H1 (cell line): ENCODE data around the gene TRMT44. TPM values are rescaled to one million over a fixed set of nuclear protein-coding genes. Genes with fewer than 3 reads are reported as not detected.
A peak's percentile ranks its signal among the peaks of the same experiment; 100 is the strongest.

Experiments
- CTCF ChIA-PET: fragments of 300-600 bp; sonication (Branson Sonifier 250); formaldehyde crosslinking; loops from one replicate; lab custom pipeline; 2021; ENCODE audit not compliant: partially characterized antibody; lab: Charles Lee
- POLR2A ChIA-PET: fragments of 300-600 bp; sonication (Branson Sonifier 250); formaldehyde crosslinking; loops from one replicate; lab custom pipeline; 2021; ENCODE audit warnings: inconsistent platforms; ENCODE audit not compliant: partially characterized antibody; lab: Charles Lee
- DNase-seq, 2 experiments: peaks; one replicate each; pipeline versions ENCODE4 v3.0.0 to v3.0.0-alpha.2; 2010 to 2022; ENCODE audit warnings: low spot score in 2 of 2, low read depth in 1 of 2, mixed read lengths in 1 of 2
- FAIRE-seq: peaks from 2 replicates; lab custom pipeline; 2011; peaks lifted over from hg19 to GRCh38; lab: Jason Lieb, UNC
- H2AFZ ChIP-seq: 2 replicates; pipeline ENCODE4 v1.8.1; 2012; ENCODE audit warnings: low read length, inconsistent platforms
- H2AK5ac ChIP-seq: 2 replicates; pipeline ENCODE4 v1.6.1; 2013; ENCODE audit warnings: low read depth, low read length
- H2BK120ac ChIP-seq: replicated peaks from 2 replicates; pipeline ENCODE3; 2013; ENCODE audit warnings: low read depth, low read length, inconsistent platforms
- H2BK12ac ChIP-seq: 2 replicates; pipeline ENCODE4 v1.6.1; 2013; ENCODE audit warnings: low read depth, low read length
- H2BK15ac ChIP-seq: 2 replicates; pipeline ENCODE4 v1.6.1; 2013; ENCODE audit warnings: low read length
- H2BK20ac ChIP-seq: 2 replicates; pipeline ENCODE4 v1.6.1; 2013; ENCODE audit warnings: low read length
- H2BK5ac ChIP-seq: 2 replicates; pipeline ENCODE4 v1.6.1; 2013; ENCODE audit warnings: low read depth, low read length
- H3K14ac ChIP-seq: 2 replicates; pipeline ENCODE4 v1.6.1; 2013; ENCODE audit warnings: inconsistent platforms; ENCODE audit not compliant: insufficient read length
- H3K18ac ChIP-seq: 2 replicates; pipeline ENCODE4 v1.6.1; 2013; ENCODE audit warnings: low read length; ENCODE audit errors: extremely low read depth
- H3K23ac ChIP-seq: 2 replicates; pipeline ENCODE4 v1.6.1; 2013; ENCODE audit warnings: inconsistent platforms; ENCODE audit not compliant: insufficient read length
- H3K23me2 ChIP-seq: 2 replicates; pipeline ENCODE4 v1.6.1; 2013; ENCODE audit warnings: low read depth, low read length
- H3K27ac ChIP-seq: 2 replicates; pipeline ENCODE4 v1.6.1; 2011; ENCODE audit warnings: low read depth, low read length, inconsistent platforms
- H3K27me3 ChIP-seq, 4 experiments: replicated peaks in 1 of 4; 1 replicate in 1 of 4; 2 replicates in 3 of 4; pipeline versions ENCODE4 v1.6.1 to v1.8.1; 2011 to 2013; ENCODE audit warnings: low read length in 3 of 4, mild to moderate bottlenecking in 3 of 4, inconsistent platforms in 2 of 4, mixed read lengths in 2 of 4, moderate library complexity in 1 of 4; ENCODE audit not compliant: control insufficient read depth in 3 of 4, insufficient read depth in 3 of 4; ENCODE audit errors: extremely low read depth in 1 of 4
- H3K36me3 ChIP-seq, 4 experiments: 2 replicates each; pipeline versions ENCODE4 v1.6.1 to v1.8.1; 2011 to 2013; ENCODE audit warnings: mild to moderate bottlenecking in 4 of 4, low read length in 3 of 4, moderate library complexity in 2 of 4, control low read depth in 1 of 4, inconsistent platforms in 1 of 4; ENCODE audit not compliant: insufficient read depth in 4 of 4, control insufficient read depth in 2 of 4
- H3K4ac ChIP-seq: replicated peaks from 2 replicates; pipeline ENCODE3; 2013; ENCODE audit warnings: low read length, low read depth, mixed read lengths, inconsistent platforms; ENCODE audit not compliant: insufficient read length
- H3K4me1 ChIP-seq, 4 experiments: replicated peaks in 1 of 4; 1 replicate in 1 of 4; 2 replicates in 3 of 4; pipeline versions ENCODE4 v1.6.1 to v1.8.1; 2011 to 2013; ENCODE audit warnings: low read length in 3 of 4, inconsistent platforms in 2 of 4, mixed read lengths in 1 of 4; ENCODE audit not compliant: insufficient read depth in 4 of 4, control insufficient read depth in 3 of 4
- H3K4me2 ChIP-seq, 2 experiments: 2 replicates each; pipeline versions ENCODE4 v1.6.1 to v1.8.1; 2011 to 2013; ENCODE audit warnings: low read depth in 2 of 2, low read length in 2 of 2, control low read depth in 1 of 2, inconsistent platforms in 1 of 2, mild to moderate bottlenecking in 1 of 2; ENCODE audit not compliant: insufficient read depth in 1 of 2
- H3K4me3 ChIP-seq, 4 experiments: fragments of 200-600, 300-600 bp in 1 of 4; sonication (generic), shearing (Covaris generic), sonication (Bioruptor Twin) in 1 of 4; 2 replicates each; pipeline versions ENCODE4 v1.5.1 to v1.8.1; 2011 to 2016; ENCODE audit warnings: low read length in 4 of 4, low read depth in 3 of 4, control low read depth in 2 of 4, inconsistent platforms in 2 of 4, mild to moderate bottlenecking in 2 of 4, mixed read lengths in 1 of 4, moderate library complexity in 1 of 4; ENCODE audit not compliant: insufficient read depth in 2 of 4; ENCODE audit errors: extremely low read depth in 1 of 4
- H3K56ac ChIP-seq: replicated peaks from 2 replicates; pipeline ENCODE3; 2013; ENCODE audit warnings: low read depth, mild to moderate bottlenecking, mixed read lengths, low read length, inconsistent platforms; ENCODE audit not compliant: insufficient read length
- H3K79me1 ChIP-seq: 2 replicates; pipeline ENCODE4 v1.6.1; 2013; ENCODE audit warnings: low read depth, low read length, control low read depth
- H3K79me2 ChIP-seq, 2 experiments: 2 replicates each; pipeline versions ENCODE4 v1.6.1 to v1.8.1; 2012 to 2013; ENCODE audit warnings: low read length in 2 of 2, mild to moderate bottlenecking in 2 of 2, inconsistent platforms in 1 of 2; ENCODE audit not compliant: insufficient read depth in 2 of 2, control insufficient read depth in 1 of 2
- H3K9ac ChIP-seq, 4 experiments: replicated peaks in 1 of 4; 1 replicate in 1 of 4; 2 replicates in 3 of 4; pipeline versions ENCODE4 v1.6.1 to v1.8.1; 2011 to 2013; ENCODE audit warnings: low read depth in 3 of 4, low read length in 3 of 4, control low read depth in 2 of 4, mild to moderate bottlenecking in 2 of 4, moderate library complexity in 2 of 4, inconsistent platforms in 1 of 4; ENCODE audit errors: extremely low read depth in 1 of 4
- H3K9me3 ChIP-seq, 2 experiments: 2 replicates each; pipeline versions ENCODE4 v1.6.1 to v1.8.1; 2012 to 2013; ENCODE audit warnings: mild to moderate bottlenecking in 2 of 2, moderate library complexity in 2 of 2, control low read depth in 1 of 2, inconsistent platforms in 1 of 2, low read depth in 1 of 2, low read length in 1 of 2, mixed read lengths in 1 of 2; ENCODE audit not compliant: insufficient read depth in 2 of 2
- H4K20me1 ChIP-seq, 2 experiments: replicated peaks in 1 of 2; 2 replicates each; pipeline versions ENCODE3 to v1.8.1; 2011 to 2013; ENCODE audit warnings: inconsistent platforms in 2 of 2, low read length in 2 of 2, mild to moderate bottlenecking in 1 of 2; ENCODE audit not compliant: insufficient read depth in 2 of 2, control insufficient read depth in 1 of 2
- H4K5ac ChIP-seq: 2 replicates; pipeline ENCODE4 v1.6.1; 2013; ENCODE audit warnings: low read length, low read depth, mixed read lengths, inconsistent platforms; ENCODE audit not compliant: insufficient read length
- H4K8ac ChIP-seq: 2 replicates; pipeline ENCODE4 v1.8.0; 2013; ENCODE audit warnings: mild to moderate bottlenecking, moderate library complexity, low read length, inconsistent platforms; ENCODE audit not compliant: insufficient read depth; ENCODE audit errors: extremely low read depth
- H4K91ac ChIP-seq: replicated peaks from 2 replicates; pipeline ENCODE3; 2013; ENCODE audit warnings: low read length, mixed read lengths, inconsistent platforms; ENCODE audit not compliant: insufficient read length
- RAD21 ChIP-seq, 2 experiments: IDR thresholded peaks in 1 of 2; conservative IDR thresholded peaks in 1 of 2; 2 replicates each; pipeline ENCODE4 v1.6.1; 2011; ENCODE audit warnings: low read depth in 2 of 2, low read length in 2 of 2, improper control_type of control experiment in 1 of 2, inconsistent platforms in 1 of 2, mild to moderate bottlenecking in 1 of 2, moderate library complexity in 1 of 2
- SP1 ChIP-seq: IDR thresholded peaks from 2 replicates; pipeline ENCODE4 v1.6.1; 2011; ENCODE audit warnings: low read depth, low read length
- SUZ12 ChIP-seq: fragments of 200-600 bp; sonication (generic); IDR thresholded peaks from 2 replicates; pipeline ENCODE4 v1.6.1; 2012; ENCODE audit warnings: mild to moderate bottlenecking, inconsistent platforms, low read length, moderate library complexity, mixed read lengths
- WGBS, 2 experiments: shearing (Covaris generic) in 1 of 2; methylation state at CpG; one replicate each; pipeline versions ENCODE4 v1.1.6 to v1.1.7; 2013 to 2015; ENCODE audit warnings: low lambda C conversion rate in 2 of 2, mixed read lengths in 2 of 2, inconsistent platforms in 1 of 2, low coverage in 1 of 2, missing lambda C conversion rate in 1 of 2; ENCODE audit not compliant: insufficient replicate concordance in 2 of 2, insufficient coverage in 1 of 2, insufficient read length in 1 of 2; ENCODE audit errors: extremely low coverage in 1 of 2, missing lambda C conversion rate in 1 of 2; 5-methylcytosine and 5-hydroxymethylcytosine counted together
- polyA plus RNA-seq, 7 experiments: library from polyadenylated mRNA; depleted of rRNA in 3 of 7; stranded (reverse) in 5 of 7; unstranded in 2 of 7; fragments of >200 nt in 5 of 7; fragments of 200-250 nt in 2 of 7; gene quantifications; 1 replicate in 5 of 7; 2 replicates in 1 of 7; 4 replicates in 1 of 7; pipeline versions ENCODE4 v1.2.1 to v1.2.3, GENCODE V29; 2011 to 2013; ENCODE audit warnings: missing spikeins in 2 of 7, mixed read lengths in 2 of 7
- total RNA-seq: library from RNA; stranded (reverse); fragmentation: NEBNext Ultra II Directional; extraction: Animal tissue kit (Norgen Biotek cat#: 25700); gene quantifications from 2 replicates; pipeline ENCODE4 v1.2.1, GENCODE V29; 2021
- TF ChIP-seq, protein P1 (sequence below), 3 experiments: IDR thresholded peaks; 1 replicate in 2 of 3; 2 replicates in 1 of 3; pipeline versions ENCODE4 v1.5.1 to v1.6.1; 2011; ENCODE audit warnings: low read length in 3 of 3, mild to moderate bottlenecking in 3 of 3, inconsistent platforms in 2 of 3, low read depth in 1 of 3, moderate library complexity in 1 of 3; ENCODE audit not compliant: insufficient read depth in 1 of 3; ENCODE audit errors: control extremely low read depth in 1 of 3

The TRMT44 gene
- total and polyA plus RNA-seq, 2 of the 8 experiments (the other 6 are each of a cell fraction or from before 2014, with no cell fraction given) = 8.6 to 23.9 TPM

DNA sequence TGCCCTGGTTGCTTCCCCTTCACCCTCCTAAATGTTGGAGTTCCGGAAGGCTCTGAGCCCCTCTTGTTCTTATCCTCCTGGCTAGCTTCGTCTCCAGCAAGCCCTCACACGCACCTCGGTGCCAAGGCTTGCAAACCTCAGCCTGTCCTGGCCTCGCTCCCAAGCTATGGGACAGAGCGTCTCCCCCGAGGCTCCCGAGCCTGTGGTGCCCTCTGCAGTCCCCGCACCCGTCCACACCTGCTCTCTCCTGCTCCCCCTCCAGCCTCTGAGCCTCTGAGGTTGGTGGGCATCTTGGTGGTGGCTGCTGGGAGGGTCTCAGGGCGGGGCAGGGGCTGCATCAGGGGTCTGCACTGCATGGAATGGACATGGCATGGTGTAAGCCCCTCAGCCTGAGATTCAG lies 63.2 kb downstream of the TRMT44 start:
- CTCF ChIA-PET = interaction anchor here (0.6 to 2.7 kb wide), 16 partner anchors 8 to 701 kb away, joined by 3 to 13 read pairs (median 3); no protein-coding TSS in a partner anchor

More for the DNA sequence above, 63.2 kb downstream of the TRMT44 start:
- Histone ChIP-seq H3K56ac (no peak overlapping the region), H2BK5ac (no peak overlapping the region), H3K27ac (no peak overlapping the region), H3K79me1 (no peaks in the 10 kb centered on the region), H3K27me3 (no peaks in the 10 kb centered on the region; a peak in 1 of 7 replicates), H3K4me3 (no peak overlapping the region), H3K36me3 (no peaks in the 10 kb centered on the region), H2BK20ac (no peak overlapping the region), H3K9me3 (peaks cover 3 to 4% of the 10 kb centered on the region in 2 experiments; a peak in 3 of 4 replicates), H3K14ac (no peak overlapping the region), H3K79me2 (no peaks in the 10 kb centered on the region), H3K23me2 (no peaks in the 10 kb centered on the region), H3K4me2 (no peak overlapping the region), H3K4me1 (peaks cover 6 to 24% (median 14%) of the 10 kb centered on the region in 4 experiments), H3K23ac (no peak overlapping the region), H3K4ac (no peak overlapping the region), H4K91ac (peak overlapping the region; percentile 39), H2AFZ (no peak overlapping the region), H3K18ac (peak overlapping the region; percentile 32; the same call in 1 of the 2 replicates), H2BK120ac (no peak overlapping the region), H3K9ac (no peak overlapping the region; a peak in 1 of 7 replicates), H4K20me1 (no peaks in the 10 kb centered on the region), H4K8ac (no peak overlapping the region), H2BK15ac (no peak overlapping the region), H2BK12ac (no peak overlapping the region; the same call in 1 of the 2 replicates), H2AK5ac (no peak overlapping the region), H4K5ac (no peak overlapping the region)
- WGBS, 2 experiments = 88% methylated on average over 8 of the region's 11 CpGs; no CpG with 5 or more reads in 1 of the 2 experiments
- POLR2A ChIA-PET = interaction anchor here (1.4 to 2.3 kb wide), 2 partner anchors 10 to 64 kb away, joined by 4 to 7 read pairs; no protein-coding TSS in a partner anchor
- no peak for DNase-seq
- no peak for FAIRE-seq
- no peak for TF ChIP-seq SP1
- TF ChIP-seq RAD21 (IDR thresholded peaks at IDR 0.05 in 1 of 2, conservative IDR thresholded peaks at IDR 0.05 in 1 of 2; ENCODE audit: low read depth in 2 of 2, low read length in 2 of 2) = peak; percentile 13 to 32; a peak in 2 of 4 replicates
- TF ChIP-seq, protein P1, sequence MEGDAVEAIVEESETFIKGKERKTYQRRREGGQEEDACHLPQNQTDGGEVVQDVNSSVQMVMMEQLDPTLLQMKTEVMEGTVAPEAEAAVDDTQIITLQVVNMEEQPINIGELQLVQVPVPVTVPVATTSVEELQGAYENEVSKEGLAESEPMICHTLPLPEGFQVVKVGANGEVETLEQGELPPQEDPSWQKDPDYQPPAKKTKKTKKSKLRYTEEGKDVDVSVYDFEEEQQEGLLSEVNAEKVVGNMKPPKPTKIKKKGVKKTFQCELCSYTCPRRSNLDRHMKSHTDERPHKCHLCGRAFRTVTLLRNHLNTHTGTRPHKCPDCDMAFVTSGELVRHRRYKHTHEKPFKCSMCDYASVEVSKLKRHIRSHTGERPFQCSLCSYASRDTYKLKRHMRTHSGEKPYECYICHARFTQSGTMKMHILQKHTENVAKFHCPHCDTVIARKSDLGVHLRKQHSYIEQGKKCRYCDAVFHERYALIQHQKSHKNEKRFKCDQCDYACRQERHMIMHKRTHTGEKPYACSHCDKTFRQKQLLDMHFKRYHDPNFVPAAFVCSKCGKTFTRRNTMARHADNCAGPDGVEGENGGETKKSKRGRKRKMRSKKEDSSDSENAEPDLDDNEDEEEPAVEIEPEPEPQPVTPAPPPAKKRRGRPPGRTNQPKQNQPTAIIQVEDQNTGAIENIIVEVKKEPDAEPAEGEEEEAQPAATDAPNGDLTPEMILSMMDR (IDR thresholded peaks at IDR 0.05; ENCODE audit: control extremely low read depth in 1 of 3, insufficient read depth in 1 of 3, low read depth in 1 of 3, low read length in 3 of 3) = 0 out of 4 replicates have a peak, but pooled peaks of 1 of the 3 experiments have one; percentile 15
- no peak for TF ChIP-seq SUZ12
